HG03469 (cell line): ENCODE measurements around the gene KCNJ11.

Experiments
- ATAC-seq: cut with Tn5 transposase; IDR thresholded peaks from one replicate; pipeline ENCODE4 v1.9.1; 2021; ENCODE audit warnings: mild to moderate bottlenecking, moderate library complexity, moderate number of reproducible peaks; ENCODE audit not compliant: unreplicated experiment

The KCNJ11 gene

GRCh38 chr11:17392872-17393271 is 4.4 kb upstream of the KCNJ11 start:
- no peak for ATAC-seq

GRCh38 chr11:17391493-17392355 is 3.3 kb upstream of the KCNJ11 start:
- ATAC-seq = no peak

- no peak for ATAC-seq
Observed at GRCh38 chr11:17389957-17390649, 1.6 kb upstream of the KCNJ11 start.

- ATAC-seq = no peak
Observed at GRCh38 chr11:17389211-17389956, 925 bp upstream of the KCNJ11 start.

GRCh38 chr11:17387811-17388210 is 648 bp downstream of the KCNJ11 start:
- ATAC-seq = no peak

- no peak for ATAC-seq
Observed at GRCh38 chr11:17387254-17387653, 1.2 kb downstream of the KCNJ11 start.

GRCh38 chr11:17386331-17387084 is 2.0 kb downstream of the KCNJ11 start:
- ATAC-seq = no peak

- no peak for ATAC-seq
Observed at GRCh38 chr11:17385926-17386325, 2.5 kb downstream of the KCNJ11 start.

GRCh38 chr11:17385492-17385891 is 3.0 kb downstream of the KCNJ11 start:
- no peak for ATAC-seq

- no peak for ATAC-seq
Observed at GRCh38 chr11:17384002-17384511, 4.4 kb downstream of the KCNJ11 start.

GRCh38 chr11:17383461-17383860 is 5.0 kb downstream of the KCNJ11 start:
- no peak for ATAC-seq

GRCh38 chr11:17382046-17382728 is 6.3 kb downstream of the KCNJ11 start:
- ATAC-seq = no peak

- ATAC-seq = no peak
Observed at GRCh38 chr11:17381156-17381555, 7.3 kb downstream of the KCNJ11 start.

GRCh38 chr11:17379383-17380180 is 8.9 kb downstream of the KCNJ11 start:
- ATAC-seq = no peak

GRCh38 chr11:17378655-17379054 is 9.8 kb downstream of the KCNJ11 start:
- no peak for ATAC-seq

- no peak for ATAC-seq
Observed at GRCh38 chr11:17376493-17376892, 12.0 kb downstream of the KCNJ11 start.

GRCh38 chr11:17375547-17375946 is 12.9 kb downstream of the KCNJ11 start:
- ATAC-seq = no peak

- ATAC-seq = no peak
Observed at GRCh38 chr11:17371614-17372013, 16.8 kb downstream of the KCNJ11 start.

GRCh38 chr11:17369684-17370243 is 18.7 kb downstream of the KCNJ11 start:
- no peak for ATAC-seq
